H9 (cell line): Measurements from ENCODE around the gene IGF1R. TPM values are rescaled to one million over a fixed set of nuclear protein-coding genes. Genes with fewer than 3 reads are reported as not detected.

Experiments
- DNase-seq: peaks from one replicate; pipeline ENCODE4 v3.0.0-alpha.2; 2017
- H2AFZ ChIP-seq: one replicate; pipeline ENCODE4 v1.6.1; 2013; ENCODE audit warnings: mild to moderate bottlenecking, low read length, control low read depth, moderate library complexity
- H2AK5ac ChIP-seq: 2 replicates; pipeline ENCODE4 v1.6.1; 2013; ENCODE audit warnings: low read length, control low read depth, mixed read lengths; ENCODE audit not compliant: insufficient read length
- H2BK120ac ChIP-seq: one replicate; pipeline ENCODE4 v1.6.1; 2013; ENCODE audit warnings: low read depth, mild to moderate bottlenecking, low read length, control low read depth, inconsistent platforms; ENCODE audit not compliant: poor library complexity, severe bottlenecking
- H2BK12ac ChIP-seq: 2 replicates; pipeline ENCODE4 v1.6.1; 2013; ENCODE audit warnings: low read length, control low read depth, mixed read lengths, low read depth; ENCODE audit not compliant: insufficient read length
- H2BK15ac ChIP-seq: 2 replicates; pipeline ENCODE4 v1.6.1; 2013; ENCODE audit warnings: low read depth, low read length, control low read depth
- H2BK20ac ChIP-seq: one replicate; pipeline ENCODE4 v1.6.1; 2013; ENCODE audit warnings: low read depth, mild to moderate bottlenecking, low read length, control low read depth, inconsistent platforms; ENCODE audit not compliant: poor library complexity, severe bottlenecking
- H2BK5ac ChIP-seq: 2 replicates; pipeline ENCODE4 v1.6.1; 2013; ENCODE audit warnings: low read length, control low read depth, mixed read lengths; ENCODE audit not compliant: insufficient read length
- H3K14ac ChIP-seq: 2 replicates; pipeline ENCODE4 v1.6.1; 2013; ENCODE audit warnings: low read length, control low read depth; ENCODE audit not compliant: insufficient read depth
- H3K18ac ChIP-seq: 2 replicates; pipeline ENCODE4 v1.6.1; 2013; ENCODE audit warnings: low read depth, mild to moderate bottlenecking, mixed read lengths, low read length, control low read depth; ENCODE audit not compliant: insufficient read length
- H3K23ac ChIP-seq: 2 replicates; pipeline ENCODE4 v1.6.1; 2013; ENCODE audit warnings: low read length, control low read depth, mixed read lengths, low read depth; ENCODE audit not compliant: insufficient read length
- H3K23me2 ChIP-seq: 2 replicates; pipeline ENCODE4 v1.6.1; 2013; ENCODE audit warnings: low read depth, mild to moderate bottlenecking, mixed read lengths, low read length, control low read depth; ENCODE audit not compliant: insufficient read length, poor library complexity, severe bottlenecking
- H3K27ac ChIP-seq: 2 replicates; pipeline ENCODE4 v1.5.1; 2013; ENCODE audit warnings: low read length, control low read depth, mixed read lengths, low read depth; ENCODE audit not compliant: insufficient read length
- H3K27me3 ChIP-seq: 2 replicates; pipeline ENCODE4 v1.6.1; 2013; ENCODE audit warnings: low read length, control low read depth, inconsistent platforms; ENCODE audit not compliant: insufficient read depth
- H3K4ac ChIP-seq: 2 replicates; pipeline ENCODE4 v1.6.1; 2013; ENCODE audit warnings: low read depth, mild to moderate bottlenecking, control low read depth, inconsistent platforms, low read length, moderate library complexity
- H3K4me1 ChIP-seq: 2 replicates; pipeline ENCODE4 v1.6.1; 2013; ENCODE audit warnings: low read length, control low read depth, inconsistent platforms; ENCODE audit not compliant: insufficient read depth
- H3K4me2 ChIP-seq: 2 replicates; pipeline ENCODE4 v1.6.1; 2013; ENCODE audit warnings: low read length, control low read depth, mixed read lengths; ENCODE audit not compliant: insufficient read length, insufficient read depth
- H3K56ac ChIP-seq: 2 replicates; pipeline ENCODE4 v1.6.1; 2013; ENCODE audit warnings: low read depth, mild to moderate bottlenecking, mixed read lengths, low read length, control low read depth; ENCODE audit not compliant: insufficient read length
- H3K79me1 ChIP-seq: 2 replicates; pipeline ENCODE4 v1.6.1; 2013; ENCODE audit warnings: low read depth, mild to moderate bottlenecking, moderate library complexity, low read length, control low read depth, inconsistent platforms; ENCODE audit not compliant: insufficient read depth, poor library complexity, severe bottlenecking
- H3K79me2 ChIP-seq: 2 replicates; pipeline ENCODE4 v1.6.1; 2013; ENCODE audit warnings: low read length, control low read depth, inconsistent platforms; ENCODE audit not compliant: insufficient read depth
- H3K9ac ChIP-seq: 2 replicates; pipeline ENCODE4 v1.6.1; 2013; ENCODE audit warnings: low read length, control low read depth, mixed read lengths; ENCODE audit not compliant: insufficient read length; ENCODE audit errors: extremely low read depth
- H3K9me3 ChIP-seq: one replicate; pipeline ENCODE4 v1.6.1; 2013; ENCODE audit warnings: low read depth, low read length, inconsistent platforms; ENCODE audit not compliant: control insufficient read depth
- H3T11ph ChIP-seq: one replicate; pipeline ENCODE4 v1.6.1; 2013; ENCODE audit warnings: mild to moderate bottlenecking, low read length, control low read depth, inconsistent platforms
- H4K20me1 ChIP-seq: one replicate; pipeline ENCODE4 v1.6.1; 2013; ENCODE audit not compliant: control insufficient read depth, insufficient read length, insufficient read depth
- H4K5ac ChIP-seq: 2 replicates; pipeline ENCODE4 v1.6.1; 2013; ENCODE audit warnings: low read depth, mild to moderate bottlenecking, mixed read lengths, low read length, control low read depth; ENCODE audit not compliant: insufficient read length
- H4K8ac ChIP-seq: replicated peaks from 2 replicates; pipeline ENCODE4 v1.6.1; 2013; ENCODE audit warnings: low read length, control low read depth, mixed read lengths, low read depth; ENCODE audit not compliant: insufficient read length
- H4K91ac ChIP-seq: 2 replicates; pipeline ENCODE4 v1.6.1; 2013; ENCODE audit warnings: low read depth, mild to moderate bottlenecking, moderate library complexity, mixed read lengths, low read length, control low read depth; ENCODE audit not compliant: insufficient read length
- H3K27ac Mint-ChIP-seq, 3 experiments: 2 replicates in 2 of 3; 3 replicates in 1 of 3; pipeline ENCODE4 v1.8.0; 2020 to 2021; ENCODE audit warnings: mixed read lengths in 3 of 3, mild to moderate bottlenecking in 1 of 3, moderate library complexity in 1 of 3
- H3K27me3 Mint-ChIP-seq: 2 replicates; pipeline ENCODE4 v1.8.0; 2021; ENCODE audit warnings: low read depth, mild to moderate bottlenecking, moderate library complexity, mixed read lengths
- H3K36me3 Mint-ChIP-seq, 3 experiments: 2 replicates in 2 of 3; 3 replicates in 1 of 3; pipeline ENCODE4 v1.8.0; 2020 to 2021; ENCODE audit warnings: low read depth in 3 of 3, mixed read lengths in 3 of 3; ENCODE audit not compliant: insufficient read depth in 1 of 3
- H3K4me1 Mint-ChIP-seq, 2 experiments: 2 replicates each; pipeline ENCODE4 v1.8.0; 2020; ENCODE audit warnings: mixed read lengths in 2 of 2
- H3K4me3 Mint-ChIP-seq, 2 experiments: 2 replicates in 1 of 2; 3 replicates in 1 of 2; pipeline ENCODE4 v1.8.0; 2020 to 2021; ENCODE audit warnings: mild to moderate bottlenecking in 2 of 2, mixed read lengths in 2 of 2, moderate library complexity in 1 of 2
- H3K9me3 Mint-ChIP-seq, 2 experiments: 2 replicates in 1 of 2; 3 replicates in 1 of 2; pipeline ENCODE4 v1.8.0; 2020; ENCODE audit warnings: mild to moderate bottlenecking in 2 of 2, mixed read lengths in 2 of 2, moderate library complexity in 1 of 2
- CTCF ChIP-seq: fragments of 200-600 bp; sonication (generic); conservative IDR thresholded peaks from 3 replicates; pipeline ENCODE4 v1.8.0; 2021; ENCODE audit warnings: antibody characterized with exemption, mild to moderate bottlenecking
- WGBS: extraction: QIAGEN DNeasy Blood & Tissue Kit; methylation state at CpG from one replicate; pipeline ENCODE4 v1.1.7; 2013; ENCODE audit warnings: missing lambda C conversion rate, low lambda C conversion rate, mixed read lengths; ENCODE audit not compliant: insufficient read length; ENCODE audit errors: extremely low coverage; 5-methylcytosine and 5-hydroxymethylcytosine counted together
- total RNA-seq: library from RNA; stranded (reverse); gene quantifications from 2 replicates; pipeline ENCODE4 v1.2.1, GENCODE V29; 2021

Gene IGF1R
- total RNA-seq, 1 experiment from 2014 or later: 70.0 TPM

- H3K27ac ChIP-seq: no peak overlapping the region
- Mint-ChIP-seq H3K27ac (no peak overlapping the region), H3K4me1 (no peaks in the 10 kb centered on the region), H3K36me3 (peaks cover 33 to 79% (median 78%) of the 10 kb centered on the region in 3 experiments), H3K27me3 (no peaks in the 10 kb centered on the region), H3K4me3 (no peak overlapping the region), H3K9me3 (no peaks in the 10 kb centered on the region; a peak in 1 of 5 replicates)
- H3K27me3 ChIP-seq: no peaks in the 10 kb centered on the region
- no peak overlapping the region for H3K4me2 ChIP-seq
- H4K20me1 ChIP-seq: no peaks in the 10 kb centered on the region
- H3K14ac ChIP-seq: no peak overlapping the region
- DNase-seq: no peak
- H3K56ac ChIP-seq: no peak overlapping the region
- H2BK120ac ChIP-seq: no peak overlapping the region
- no peak overlapping the region for H4K91ac ChIP-seq
- H3T11ph ChIP-seq: no peak overlapping the region
- no peak overlapping the region for H2BK15ac ChIP-seq
- H3K18ac ChIP-seq: no peak overlapping the region
- no peak overlapping the region for H2BK5ac ChIP-seq
- no peak overlapping the region for H2AK5ac ChIP-seq
- TF ChIP-seq CTCF: no peak
- H3K23me2 ChIP-seq: no peaks in the 10 kb centered on the region
- no peak overlapping the region for H3K9ac ChIP-seq
- H2BK12ac ChIP-seq: no peak overlapping the region
- no peak overlapping the region for H3K23ac ChIP-seq
- H3K79me1 ChIP-seq: no peaks in the 10 kb centered on the region
- no peaks in the 10 kb centered on the region for H3K4me1 ChIP-seq
- no peak overlapping the region for H3K4ac ChIP-seq
- H3K9me3 ChIP-seq: no peaks in the 10 kb centered on the region
- no CpG with 5 or more reads among the region's 8 CpGs for whole genome bisulfite sequencing
- no peak overlapping the region for H2AFZ ChIP-seq
- no peak overlapping the region for H4K5ac ChIP-seq
- H4K8ac ChIP-seq: no peak overlapping the region
- H3K79me2 ChIP-seq: no peaks in the 10 kb centered on the region
- no peak overlapping the region for H2BK20ac ChIP-seq
Measured at GRCh38 chr15:98916826-98917225, 268.5 kb downstream of the IGF1R start.
